Measurements from ENCODE around the gene BCAS1.

- TF ChIP-seq GATA3 (IDR thresholded peaks at IDR 0.05; ENCODE audit: low read depth, low read length) (no peak), GATA2 (IDR thresholded peaks at IDR 0.05; ENCODE audit: low read depth, low read length) (no peak)
Observed at GRCh38 chr20:53994088-53994487, 76.3 kb downstream of the BCAS1 start.

All from SH-SY5Y (cell line).